ENCODE results near the gene EDA.
A peak's percentile ranks its signal among the peaks of the same experiment; 100 is the strongest.

EDA gene

DNA sequence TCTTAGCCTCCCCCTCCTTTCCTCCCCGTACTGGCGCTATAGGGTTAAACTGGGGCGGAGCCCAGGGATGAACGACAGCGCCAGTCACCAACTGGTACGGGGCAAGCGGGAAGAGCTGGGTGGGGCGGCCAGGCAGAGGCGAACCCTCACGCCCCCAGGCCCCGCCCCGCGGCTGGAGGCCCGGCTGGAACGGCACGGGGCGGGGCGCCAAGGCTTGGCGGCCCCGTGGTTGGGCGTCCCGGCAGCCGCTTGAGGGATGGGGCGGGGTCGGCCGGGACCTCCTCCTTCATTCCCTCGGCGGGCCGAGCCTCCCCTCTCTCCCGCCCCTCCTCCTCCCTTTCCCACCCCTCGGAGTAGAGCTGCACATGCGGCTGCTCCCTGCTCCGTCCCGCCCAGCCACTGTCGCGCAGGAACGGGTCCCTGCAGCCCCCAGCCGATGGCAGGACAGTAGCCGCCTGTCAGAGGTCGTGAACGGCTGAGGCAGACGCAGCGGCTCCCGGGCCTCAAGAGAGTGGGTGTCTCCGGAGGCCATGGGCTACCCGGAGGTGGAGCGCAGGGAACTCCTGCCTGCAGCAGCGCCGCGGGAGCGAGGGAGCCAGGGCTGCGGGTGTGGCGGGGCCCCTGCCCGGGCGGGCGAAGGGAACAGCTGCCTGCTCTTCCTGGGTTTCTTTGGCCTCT is at the start of gene EDA:
Gene EDA, plus strand, starts transcription at position 335 of the 678 bp plus-strand sequence.
- H3K4me3 ChIP-seq (replicated peaks in 1 of 2; ENCODE audit: low read depth in 2 of 2, low read length in 2 of 2): peak within 1 kb of the TSS; percentile 54 to 64
- DNase-seq (ENCODE audit: low read depth in 2 of 2): peak; percentile 71 to 91
- TF ChIP-seq, protein P1, sequence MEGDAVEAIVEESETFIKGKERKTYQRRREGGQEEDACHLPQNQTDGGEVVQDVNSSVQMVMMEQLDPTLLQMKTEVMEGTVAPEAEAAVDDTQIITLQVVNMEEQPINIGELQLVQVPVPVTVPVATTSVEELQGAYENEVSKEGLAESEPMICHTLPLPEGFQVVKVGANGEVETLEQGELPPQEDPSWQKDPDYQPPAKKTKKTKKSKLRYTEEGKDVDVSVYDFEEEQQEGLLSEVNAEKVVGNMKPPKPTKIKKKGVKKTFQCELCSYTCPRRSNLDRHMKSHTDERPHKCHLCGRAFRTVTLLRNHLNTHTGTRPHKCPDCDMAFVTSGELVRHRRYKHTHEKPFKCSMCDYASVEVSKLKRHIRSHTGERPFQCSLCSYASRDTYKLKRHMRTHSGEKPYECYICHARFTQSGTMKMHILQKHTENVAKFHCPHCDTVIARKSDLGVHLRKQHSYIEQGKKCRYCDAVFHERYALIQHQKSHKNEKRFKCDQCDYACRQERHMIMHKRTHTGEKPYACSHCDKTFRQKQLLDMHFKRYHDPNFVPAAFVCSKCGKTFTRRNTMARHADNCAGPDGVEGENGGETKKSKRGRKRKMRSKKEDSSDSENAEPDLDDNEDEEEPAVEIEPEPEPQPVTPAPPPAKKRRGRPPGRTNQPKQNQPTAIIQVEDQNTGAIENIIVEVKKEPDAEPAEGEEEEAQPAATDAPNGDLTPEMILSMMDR (IDR thresholded peaks at IDR 0.05; ENCODE audit: low read depth, low read length): no peak

DNA sequence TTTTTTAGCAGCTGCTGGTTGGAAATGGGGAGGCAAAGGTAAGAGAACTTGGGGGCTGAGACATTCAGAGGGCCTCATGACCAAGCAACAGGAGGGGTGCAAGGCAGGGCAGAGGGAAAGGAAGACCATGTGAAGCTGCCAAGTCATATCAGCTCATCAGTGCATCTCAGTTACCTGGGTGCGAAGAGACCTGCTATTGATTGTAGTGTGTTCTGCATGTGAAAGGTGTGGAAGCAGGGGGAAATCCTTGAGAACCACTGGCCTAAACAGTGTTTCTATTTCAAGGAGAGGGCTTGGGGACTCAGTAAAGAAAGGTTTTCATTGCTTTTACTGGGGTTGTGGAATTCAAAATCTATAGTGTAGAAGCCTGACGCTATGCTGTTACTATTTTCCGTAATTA is 47.1 kb upstream of the EDA start:
- no peak overlapping the region for H3K4me3 ChIP-seq (replicated peaks in 1 of 2; ENCODE audit: low read depth in 2 of 2, low read length in 2 of 2)
- DNase-seq (ENCODE audit: low read depth in 2 of 2): no peak
- TF ChIP-seq, protein P1 (IDR thresholded peaks at IDR 0.05; ENCODE audit: low read depth, low read length): no peak

DNA sequence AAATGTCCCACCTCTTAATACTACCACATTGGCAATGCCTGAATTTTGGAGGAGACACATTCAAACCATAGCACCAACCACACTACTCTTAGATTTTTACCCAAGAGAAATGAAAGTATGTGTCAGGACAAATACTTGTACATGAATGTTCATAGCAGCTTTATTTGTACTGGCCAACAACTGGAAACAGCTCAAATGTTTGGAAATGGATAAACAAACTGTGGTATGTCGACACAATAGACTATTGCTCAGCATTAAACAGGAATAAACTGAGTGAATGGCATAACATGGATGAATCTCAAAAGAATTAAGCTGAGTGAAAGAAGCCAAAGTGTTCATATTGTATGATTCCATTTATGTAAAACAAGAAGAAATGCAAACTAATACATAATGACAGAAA is 18.5 kb upstream of the EDA start:
- TF ChIP-seq, protein P1 (IDR thresholded peaks at IDR 0.05; ENCODE audit: low read depth, low read length): no peak
- H3K4me3 ChIP-seq (replicated peaks in 1 of 2; ENCODE audit: low read depth in 2 of 2, low read length in 2 of 2): no peak overlapping the region
- DNase-seq (ENCODE audit: low read depth in 2 of 2): peak in 1 of 2 donors; percentile 16

DNA sequence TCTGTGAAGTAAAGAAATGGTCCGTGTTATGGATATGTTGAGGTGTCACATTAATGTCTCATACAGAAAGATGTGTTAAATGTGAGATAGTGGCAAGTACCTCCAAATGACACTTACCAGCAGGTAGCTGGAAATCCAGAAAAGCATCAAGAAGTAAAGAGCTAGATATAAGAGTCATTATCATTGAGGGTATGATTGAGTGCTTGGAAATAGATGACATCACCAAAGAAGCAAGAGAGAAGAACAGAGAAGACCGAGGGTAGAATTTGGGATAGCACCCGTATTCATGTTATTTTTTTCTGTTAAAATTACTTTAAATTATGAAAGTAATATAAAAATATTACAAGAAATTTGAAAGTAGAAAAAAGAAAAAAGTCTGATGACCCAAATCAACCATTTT is 15.7 kb upstream of the EDA start:
- TF ChIP-seq, protein P1 (IDR thresholded peaks at IDR 0.05; ENCODE audit: low read depth, low read length): no peak
- no peak overlapping the region for H3K4me3 ChIP-seq (replicated peaks in 1 of 2; ENCODE audit: low read depth in 2 of 2, low read length in 2 of 2)
- no peak for DNase-seq (ENCODE audit: low read depth in 2 of 2)

DNA sequence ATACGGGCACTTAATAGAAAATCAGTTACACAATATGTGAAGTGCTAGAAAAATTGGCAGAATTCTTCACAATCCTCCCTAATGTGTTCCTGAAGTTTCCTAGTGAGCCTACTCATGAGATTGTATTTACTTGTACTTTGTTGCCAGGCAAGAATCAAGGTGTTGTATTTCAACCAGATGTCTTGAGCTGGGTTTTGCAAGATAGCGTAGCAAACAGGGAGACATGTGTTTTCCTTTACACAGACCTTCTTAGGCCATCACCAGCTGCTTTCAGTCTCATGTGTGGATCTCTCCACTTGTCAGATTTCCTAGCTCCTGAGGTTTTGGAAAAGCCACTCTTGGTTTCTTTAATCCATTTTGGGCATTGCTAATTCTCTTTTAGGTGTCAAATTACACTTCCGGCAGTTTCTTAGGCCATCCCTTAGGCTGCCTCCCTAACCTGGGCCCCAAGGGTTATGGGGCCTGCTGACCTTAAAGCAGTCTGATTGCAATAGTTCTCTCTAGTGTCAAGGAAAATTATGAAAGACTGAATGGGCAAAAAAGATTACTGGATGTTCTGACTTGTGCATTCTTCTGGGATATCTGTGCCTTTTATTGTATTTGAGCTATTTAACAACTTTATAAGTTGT is 12.2 kb upstream of the EDA start:
- H3K4me3 ChIP-seq (replicated peaks in 1 of 2; ENCODE audit: low read depth in 2 of 2, low read length in 2 of 2): no peak overlapping the region
- TF ChIP-seq, protein P1 (IDR thresholded peaks at IDR 0.05; ENCODE audit: low read depth, low read length): no peak
- DNase-seq (ENCODE audit: low read depth in 2 of 2): peak in 1 of 2 donors; percentile 58

DNA sequence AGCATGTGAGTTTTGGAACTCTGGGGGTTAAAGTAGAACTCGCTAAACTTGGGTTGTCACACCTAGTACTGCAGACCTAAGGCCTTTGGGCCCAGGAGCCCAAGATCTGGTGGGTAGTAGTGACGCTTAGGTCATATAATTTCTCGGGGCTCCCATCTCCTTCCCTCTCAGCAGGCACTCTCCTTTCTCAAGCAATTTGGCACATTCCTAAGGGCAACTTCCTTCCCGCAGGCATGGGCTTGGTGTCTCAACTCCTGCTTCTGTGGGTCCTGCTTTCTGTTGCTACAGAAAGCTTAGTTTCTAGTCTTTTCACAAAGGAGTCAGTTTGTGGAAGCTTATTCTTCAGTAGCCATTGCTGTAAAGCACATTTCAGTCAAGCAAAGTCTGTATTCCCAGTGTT is 10.4 kb upstream of the EDA start:
- no peak overlapping the region for H3K4me3 ChIP-seq (replicated peaks in 1 of 2; ENCODE audit: low read depth in 2 of 2, low read length in 2 of 2)
- TF ChIP-seq, protein P1 (IDR thresholded peaks at IDR 0.05; ENCODE audit: low read depth, low read length): no peak
- no peak for DNase-seq (ENCODE audit: low read depth in 2 of 2)

All from cardiac fibroblast (primary cell).